Stomach (tissue), 9 donors: ENCODE data around the gene DCHS2. TPM values are rescaled to one million over a fixed set of nuclear protein-coding genes. Genes with fewer than 3 reads are reported as not detected.

Source experiments
- DNase-seq, 2 donors: peaks; one replicate each; pipeline versions ENCODE4 v3.0.0 to v3.0.0-alpha.2; 2013 to 2019
- H3K27ac ChIP-seq, 5 donors: fragments of 200-600 bp in 4 of 5; sonication (generic) in 4 of 5; one replicate each; pipeline ENCODE4 v1.5.1; 2013 to 2019; ENCODE audit warnings: mild to moderate bottlenecking in 1 of 5, moderate library complexity in 1 of 5
- H3K27me3 ChIP-seq, 3 donors: fragments of 200-600 bp; sonication (generic); one replicate each; pipeline ENCODE4 v1.5.1; 2017 to 2019; ENCODE audit warnings: mixed run types in 1 of 3
- H3K36me3 ChIP-seq, 4 donors: fragments of 200-600 bp; sonication (generic); 1 replicate in 3 of 4; 2 replicates in 1 of 4; pipeline ENCODE4 v1.5.1; 2016 to 2019
- H3K4me1 ChIP-seq, 4 donors: fragments of 200-600 bp; sonication (generic); one replicate each; pipeline ENCODE4 v1.5.1; 2016 to 2019
- H3K4me3 ChIP-seq, 4 donors: fragments of 200-600 bp; sonication (generic) in 3 of 4; one replicate each; pipeline ENCODE4 v1.5.1; 2016 to 2019; ENCODE audit warnings: mild to moderate bottlenecking in 1 of 4
- H3K9me3 ChIP-seq, 4 donors: fragments of 200-600 bp; sonication (generic); one replicate each; pipeline ENCODE4 v1.5.1; 2016 to 2019
- CTCF ChIP-seq, 7 experiments: fragments of 450-650 bp in 4 of 7; fragments of 200-600 bp in 3 of 7; sonication (generic) in 3 of 7; IDR thresholded peaks; one replicate each; pipeline ENCODE4 v1.5.1; 2016 to 2019; ENCODE audit warnings: antibody characterized with exemption in 7 of 7, control low read depth in 2 of 7, mild to moderate bottlenecking in 1 of 7
- EP300 ChIP-seq: sonication (generic); formaldehyde crosslinking; IDR thresholded peaks from one replicate; pipeline ENCODE4 v1.6.1; 2017; ENCODE audit warnings: antibody characterized with exemption
- POLR2A ChIP-seq, 4 donors: fragments of 450-650 bp; IDR thresholded peaks; one replicate each; pipeline ENCODE4 v1.6.1; 2016; ENCODE audit warnings: antibody characterized with exemption in 4 of 4, control low read depth in 2 of 4, mild to moderate bottlenecking in 1 of 4, moderate library complexity in 1 of 4
- POLR2AphosphoS5 ChIP-seq, 3 donors: sonication (generic); formaldehyde crosslinking; IDR thresholded peaks; one replicate each; pipeline ENCODE4 v1.6.1; 2016; ENCODE audit warnings: antibody characterized with exemption in 3 of 3
- WGBS, 5 donors: extraction: QIAGEN DNeasy Blood & Tissue Kit in 3 of 5; methylation state at CpG; one replicate each; pipeline versions ENCODE4 v1.1.5 to v1.1.7; 2013 to 2018; 5-methylcytosine and 5-hydroxymethylcytosine counted together
- intact Hi-C: fragments of 100-400 bp; cut with DNase I; formaldehyde crosslinking; loops from one replicate; pipeline ENCODE4 v1.15.1; 2023; ENCODE audit warnings: low total_unique reads
- polyA plus RNA-seq, 3 donors: library from polyadenylated mRNA; stranded (reverse); fragments of 200-250 nt; gene quantifications; one replicate each; pipeline ENCODE4 v1.2.3, GENCODE V29; 2013
- total RNA-seq, 5 donors: library from RNA; depleted of rRNA; stranded (reverse); fragments of >200 nt; gene quantifications; one replicate each; pipeline versions ENCODE4 v1.1.0 to v1.2.3, GENCODE V29; 2014 to 2016
- donor health status: healthy with polysubstance abuse.
- donor health status: Bipolar disorder and iron deficiency.
- donor health status: healthy.

Gene DCHS2
- total and polyA plus RNA-seq, 8 donors = 0.30 to 9.7 (median 1.5) TPM; not detected in 2

- intact Hi-C loops = no loop called here
- no peaks in the 10 kb centered on the region for H3K27me3 ChIP-seq
- no peaks in the 10 kb centered on the region for H3K36me3 ChIP-seq
- no peak overlapping the region for H3K4me3 ChIP-seq
- TF ChIP-seq CTCF (IDR thresholded peaks at IDR 0.05) (no peak), EP300 (no peak)
- peaks cover 0 to 16% (median 3%) of the 10 kb centered on the region in 4 donors for H3K4me1 ChIP-seq
- DNase-seq = no peak
- H3K27ac ChIP-seq = no peak overlapping the region
- H3K9me3 ChIP-seq = no peaks in the 10 kb centered on the region
- WGBS, 5 donors = 92 to 98% (median 94%) methylated on average over 3 of the region's 3 CpGs
Observed at GRCh38 chr4:154414796-154415195, 76.8 kb downstream of the DCHS2 start.

- Histone ChIP-seq H3K4me3 (no peak overlapping the region), H3K27ac (no peak overlapping the region), H3K9me3 (no peaks in the 10 kb centered on the region), H3K36me3 (no peaks in the 10 kb centered on the region), H3K27me3 (no peaks in the 10 kb centered on the region), H3K4me1 (peaks cover 0 to 16% (median 3%) of the 10 kb centered on the region in 4 donors)
- no peak for DNase-seq
- TF ChIP-seq POLR2AphosphoS5 (IDR thresholded peaks at IDR 0.05) (no peak), EP300 (no peak), CTCF (IDR thresholded peaks at IDR 0.05) (no peak), POLR2A (IDR thresholded peaks at IDR 0.05) (no peak)
- WGBS, 5 donors = 68 to 80% (median 74%) methylated on average over 2 of the region's 2 CpGs
- intact Hi-C loops = no loop called here
Observed at GRCh38 chr4:154414371-154414770, 77.2 kb downstream of the DCHS2 start.

- Histone ChIP-seq H3K9me3 (no peaks in the 10 kb centered on the region), H3K27me3 (no peaks in the 10 kb centered on the region), H3K27ac (no peak overlapping the region), H3K36me3 (no peaks in the 10 kb centered on the region), H3K4me1 (no peaks in the 10 kb centered on the region), H3K4me3 (no peak overlapping the region)
- no peak for TF ChIP-seq POLR2A (IDR thresholded peaks at IDR 0.05)
- TF ChIP-seq CTCF (IDR thresholded peaks at IDR 0.05) = no peak
- TF ChIP-seq POLR2AphosphoS5 (IDR thresholded peaks at IDR 0.05) = no peak
- intact Hi-C loops = no loop called here
- no peak for DNase-seq
Observed at GRCh38 chr4:154407443-154407842, 84.2 kb downstream of the DCHS2 start.

GRCh38 chr4:154406018-154406795 lies 85.4 kb downstream of the DCHS2 start:
- Histone ChIP-seq H3K4me3 (no peak overlapping the region), H3K4me1 (no peaks in the 10 kb centered on the region), H3K36me3 (no peaks in the 10 kb centered on the region), H3K9me3 (no peaks in the 10 kb centered on the region), H3K27me3 (no peaks in the 10 kb centered on the region), H3K27ac (no peak overlapping the region)
- intact Hi-C loops = no loop called here
- 71 to 83% (median 80%) methylated on average over 4 of the region's 4 CpGs for WGBS, 5 donors
- no peak for DNase-seq
- TF ChIP-seq EP300 (no peak), CTCF (IDR thresholded peaks at IDR 0.05) (no peak), POLR2AphosphoS5 (IDR thresholded peaks at IDR 0.05) (no peak), POLR2A (IDR thresholded peaks at IDR 0.05) (no peak)
